ENCODE measurements around the gene JARID2. TPM values are rescaled to one million over a fixed set of nuclear protein-coding genes. Genes with fewer than 3 reads are reported as not detected.
A peak's percentile ranks its signal among the peaks of the same experiment; 100 is the strongest.

The JARID2 gene
- total and polyA plus RNA-seq, 2 of the 8 experiments (the other 6 are each of a cell fraction or from before 2014, with no cell fraction given) = 60.1 to 239 TPM

GRCh38 chr6:15512126-15512525 lies 266.3 kb downstream of the JARID2 start:
- no peak overlapping the region for H3K4ac ChIP-seq (replicated peaks; ENCODE audit: insufficient read length, low read depth, low read length)
- H2BK120ac ChIP-seq (replicated peaks; ENCODE audit: low read depth, low read length) = no peak overlapping the region
- H3K9me3 ChIP-seq (ENCODE audit: insufficient read depth in 2 of 2, low read depth in 1 of 2, low read length in 1 of 2) = no peaks in the 10 kb centered on the region
- H3K9ac ChIP-seq (replicated peaks in 1 of 4; ENCODE audit: extremely low read depth in 1 of 4, low read depth in 3 of 4, low read length in 3 of 4) = no peak overlapping the region
- peaks cover 14% of the 10 kb centered on the region; the same call in 1 of the 2 replicates for H3K79me1 ChIP-seq (ENCODE audit: low read depth, low read length)
- peaks cover 0 to 9% (median 5%) of the 10 kb centered on the region in 4 experiments; a peak in 6 of 7 replicates for H3K4me1 ChIP-seq (replicated peaks in 1 of 4; ENCODE audit: control insufficient read depth in 3 of 4, insufficient read depth in 4 of 4, low read length in 3 of 4)
- FAIRE-seq (no peak), DNase-seq (ENCODE audit: low read depth in 1 of 2, low spot score in 2 of 2) (no peak)
- H4K20me1 ChIP-seq (replicated peaks in 1 of 2; ENCODE audit: control insufficient read depth in 1 of 2, insufficient read depth in 2 of 2, low read length in 2 of 2) = peaks cover 28 to 37% of the 10 kb centered on the region in 2 experiments
- H2BK20ac ChIP-seq (ENCODE audit: low read length) = no peak overlapping the region
- no peak overlapping the region; the same call in 1 of the 2 replicates for H4K8ac ChIP-seq (ENCODE audit: extremely low read depth, insufficient read depth, low read length)
- H3K4me3 ChIP-seq (ENCODE audit: extremely low read depth in 1 of 4, insufficient read depth in 2 of 4, low read depth in 3 of 4, low read length in 4 of 4) = no peak overlapping the region
- no peak overlapping the region for H2BK12ac ChIP-seq (ENCODE audit: low read depth, low read length)
- no peak overlapping the region; the same call in 1 of the 2 replicates for H2BK5ac ChIP-seq (ENCODE audit: low read depth, low read length)
- POLR2A ChIA-PET (ENCODE audit: partially characterized antibody) = interaction anchor here (0.7 to 1.2 kb wide), 2 partner anchors 11 to 12 kb away, joined by 3 to 4 read pairs; no protein-coding TSS in a partner anchor
- no peak overlapping the region for H4K5ac ChIP-seq (ENCODE audit: insufficient read length, low read depth, low read length)
- H3K14ac ChIP-seq (ENCODE audit: insufficient read length) = no peak overlapping the region
- no peak overlapping the region for H2AK5ac ChIP-seq (ENCODE audit: low read depth, low read length)
- H3K23ac ChIP-seq (ENCODE audit: insufficient read length) = no peak overlapping the region
- CTCF ChIA-PET (ENCODE audit: partially characterized antibody) = interaction anchor here (1.0 to 4.9 kb wide), 4 partner anchors 19 to 113 kb away, joined by 3 to 24 read pairs (median 3); no protein-coding TSS in a partner anchor
- no peaks in the 10 kb centered on the region; the same call in 1 of the 2 replicates for H3K23me2 ChIP-seq (ENCODE audit: low read depth, low read length)
- H3K4me2 ChIP-seq (ENCODE audit: insufficient read depth in 1 of 2, low read depth in 2 of 2, low read length in 2 of 2) = no peak overlapping the region
- peaks cover 0 to 47% of the 10 kb centered on the region in 2 experiments; a peak in 2 of 4 replicates for H3K79me2 ChIP-seq (ENCODE audit: control insufficient read depth in 1 of 2, insufficient read depth in 2 of 2, low read length in 2 of 2)
- no peak overlapping the region for H3K18ac ChIP-seq (ENCODE audit: extremely low read depth, low read length)
- H3K27ac ChIP-seq (ENCODE audit: low read depth, low read length) = no peak overlapping the region
- no peaks in the 10 kb centered on the region for H3K27me3 ChIP-seq (replicated peaks in 1 of 4; ENCODE audit: control insufficient read depth in 3 of 4, extremely low read depth in 1 of 4, insufficient read depth in 3 of 4, low read length in 3 of 4)
- no peak overlapping the region for H2BK15ac ChIP-seq (ENCODE audit: low read length)
- H2AFZ ChIP-seq (ENCODE audit: low read length) = no peak overlapping the region
- no peak overlapping the region for H3K56ac ChIP-seq (replicated peaks; ENCODE audit: insufficient read length, low read depth, low read length)
- TF ChIP-seq RXRA (IDR thresholded peaks at IDR 0.05; ENCODE audit: insufficient read depth, low read depth, low read length) (no peak), SP4 (IDR thresholded peaks at IDR 0.05; ENCODE audit: low read length) (no peak), ZNF274 (IDR thresholded peaks at IDR 0.05; ENCODE audit: borderline replicate concordance, extremely low read depth, low read length) (no peak), POLR2AphosphoS5 (IDR thresholded peaks at IDR 0.05; ENCODE audit: low read depth, low read length) (peak; percentile 60; the same call in 1 of the 2 replicates), CTCF (IDR thresholded peaks at IDR 0.05; ENCODE audit: control extremely low read depth in 1 of 3, insufficient read depth in 1 of 3, low read depth in 1 of 3, low read length in 3 of 3) (peak in 2 of 3 experiments; percentile 15 to 21; a peak in 1 of 4 replicates), RAD21 (IDR thresholded peaks at IDR 0.05 in 1 of 2, conservative IDR thresholded peaks at IDR 0.05 in 1 of 2; ENCODE audit: low read depth in 2 of 2, low read length in 2 of 2) (peak; percentile 28 to 46; a peak in 3 of 4 replicates)
- H3K36me3 ChIP-seq (ENCODE audit: control insufficient read depth in 2 of 4, insufficient read depth in 4 of 4, low read length in 3 of 4) = peaks cover 44 to 99% (median 78%) of the 10 kb centered on the region in 4 experiments
- WGBS, 2 experiments (ENCODE audit: extremely low coverage in 1 of 2, insufficient coverage in 1 of 2, insufficient read length in 1 of 2, insufficient replicate concordance in 2 of 2, low coverage in 1 of 2, low lambda C conversion rate in 2 of 2, missing lambda C conversion rate in 1 of 2) = 97% methylated on average over 18 of the region's 18 CpGs; no CpG with 5 or more reads in 1 of the 2 experiments
- H4K91ac ChIP-seq (replicated peaks; ENCODE audit: insufficient read length, low read length) = no peak overlapping the region
